ENCODE measurements around the gene FRYL.

FRYL gene

DNA sequence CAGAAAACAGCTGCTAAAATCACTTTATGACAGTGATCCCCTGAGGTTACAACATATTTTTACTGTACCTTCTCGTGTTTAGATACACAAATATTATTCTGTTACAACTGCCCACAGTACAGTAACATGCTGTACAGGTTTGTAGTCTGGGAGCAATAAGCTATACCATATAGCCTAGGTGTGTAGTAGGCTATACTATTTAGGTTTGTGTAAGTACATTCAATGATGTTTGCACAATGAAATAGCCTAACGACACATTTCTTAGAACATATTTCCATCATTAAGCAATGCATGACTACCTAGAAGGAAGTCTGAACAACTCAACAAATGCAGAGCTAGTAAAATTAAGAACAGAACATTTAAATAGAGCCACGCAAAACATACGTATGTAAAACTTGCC, 177.3 kb downstream of the FRYL start:
- peak; percentile 76 for FAIRE-seq

DNA sequence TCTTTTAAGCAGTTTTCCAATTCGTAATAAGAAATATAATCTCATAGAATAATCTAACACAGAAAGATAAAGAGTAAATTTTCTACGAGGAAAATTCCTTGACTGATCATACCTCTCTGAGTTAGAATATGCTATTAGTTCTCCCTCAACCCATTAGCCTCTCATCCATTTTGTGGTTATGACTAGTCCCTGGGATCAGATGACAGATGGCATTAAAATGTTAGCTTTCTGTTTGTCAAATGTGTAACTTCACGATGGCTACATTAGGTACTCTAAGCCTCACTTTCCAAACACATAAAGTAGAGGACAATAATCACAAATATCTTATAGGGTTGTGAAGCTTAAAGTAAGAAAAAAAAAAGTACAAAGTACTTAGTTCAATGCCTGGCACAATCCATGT, 177.9 kb downstream of the FRYL start:
- peak; percentile 90 for FAIRE-seq

DNA sequence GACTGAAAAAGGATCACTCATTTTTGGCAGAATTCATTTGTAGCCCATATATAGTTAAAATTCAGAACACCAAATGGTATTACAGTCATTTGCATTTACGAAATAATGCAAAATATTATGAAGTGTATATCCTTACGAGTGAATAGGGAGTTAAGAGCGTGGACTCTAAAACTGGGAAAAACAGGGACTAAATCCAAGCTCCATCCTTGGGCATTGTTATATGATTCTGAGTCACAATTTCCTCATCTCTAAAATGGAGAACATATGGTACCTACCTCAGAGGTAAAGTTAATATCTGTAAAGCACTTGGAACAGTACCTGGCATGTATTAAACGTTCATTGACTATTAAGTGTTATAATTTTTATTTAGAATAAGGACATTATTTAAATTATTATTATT, 183.7 kb downstream of the FRYL start:
- no peak for FAIRE-seq

DNA sequence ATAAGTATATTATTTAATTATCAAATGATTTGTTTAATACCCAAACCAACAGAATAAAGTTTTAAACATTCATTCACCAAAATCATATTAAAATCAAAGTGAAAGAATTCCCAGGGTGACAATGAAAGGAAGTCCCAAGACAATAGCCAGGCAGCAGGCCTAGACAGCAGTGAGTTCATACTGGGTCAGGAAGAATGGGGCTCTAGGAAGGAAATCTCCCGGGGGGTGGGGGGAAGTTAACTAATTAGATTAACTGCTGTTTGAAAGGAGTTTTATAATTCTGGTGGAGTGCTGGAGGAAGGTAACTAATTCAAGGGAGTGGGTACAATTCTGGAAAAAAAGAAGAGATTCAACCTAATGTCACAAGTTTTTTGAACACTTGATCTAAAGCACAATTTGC, 185.9 kb downstream of the FRYL start:
- no peak for FAIRE-seq

DNA sequence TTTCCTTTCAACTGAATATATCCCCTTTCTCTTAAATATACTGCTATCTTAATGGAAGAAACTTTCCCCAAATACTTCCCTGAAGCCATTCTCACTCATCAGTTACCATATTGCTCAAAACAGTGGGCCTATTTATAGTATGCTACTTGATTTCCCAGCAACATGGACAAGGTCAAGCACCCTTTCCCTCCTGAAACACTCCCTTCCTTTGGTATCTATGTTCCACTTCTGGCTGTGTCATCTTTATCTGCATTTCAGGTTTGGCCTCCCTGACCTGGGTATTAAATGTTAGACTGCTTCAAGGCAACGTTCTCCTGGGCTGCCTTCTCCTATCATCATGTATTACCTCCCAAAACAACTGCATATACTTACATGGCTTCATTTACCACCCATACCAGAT, 188.7 kb downstream of the FRYL start:
- FAIRE-seq: no peak

DNA sequence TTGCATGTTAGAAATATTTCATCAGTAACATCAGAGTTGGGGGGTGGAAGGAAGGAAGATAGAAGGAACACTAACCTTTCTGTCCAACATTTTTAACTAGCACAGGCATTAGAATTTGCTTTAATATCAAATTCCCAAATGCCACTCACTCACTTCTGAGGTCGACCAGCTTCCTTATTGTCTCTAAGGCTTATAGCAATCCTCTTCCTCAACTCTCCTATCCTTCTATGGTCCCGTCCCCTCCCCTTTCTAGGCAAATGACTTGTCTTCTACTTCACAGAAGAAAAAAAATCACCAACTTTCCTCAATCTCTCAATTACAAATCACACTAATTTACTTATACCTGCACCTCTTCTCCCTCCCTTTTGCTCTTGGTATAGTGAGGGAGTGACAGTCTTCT, 189.2 kb downstream of the FRYL start:
- FAIRE-seq: no peak

DNA sequence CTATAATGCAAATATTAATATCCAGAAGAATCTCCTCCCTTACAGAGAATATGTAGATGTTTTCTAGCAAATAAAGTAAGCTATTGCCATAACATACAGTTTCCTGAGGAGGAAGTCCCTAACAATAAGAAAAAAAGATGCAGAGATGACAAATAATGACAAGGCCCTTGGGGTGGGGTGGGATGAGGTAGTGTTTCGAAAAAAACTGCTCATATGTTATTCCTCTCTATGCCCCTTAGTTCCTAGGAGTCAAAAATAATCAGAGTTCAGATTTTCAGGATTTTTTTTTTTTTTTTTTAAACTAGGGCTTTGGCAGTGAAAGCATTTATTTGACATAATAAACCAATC, 191.0 kb downstream of the FRYL start:
- FAIRE-seq: no peak

DNA sequence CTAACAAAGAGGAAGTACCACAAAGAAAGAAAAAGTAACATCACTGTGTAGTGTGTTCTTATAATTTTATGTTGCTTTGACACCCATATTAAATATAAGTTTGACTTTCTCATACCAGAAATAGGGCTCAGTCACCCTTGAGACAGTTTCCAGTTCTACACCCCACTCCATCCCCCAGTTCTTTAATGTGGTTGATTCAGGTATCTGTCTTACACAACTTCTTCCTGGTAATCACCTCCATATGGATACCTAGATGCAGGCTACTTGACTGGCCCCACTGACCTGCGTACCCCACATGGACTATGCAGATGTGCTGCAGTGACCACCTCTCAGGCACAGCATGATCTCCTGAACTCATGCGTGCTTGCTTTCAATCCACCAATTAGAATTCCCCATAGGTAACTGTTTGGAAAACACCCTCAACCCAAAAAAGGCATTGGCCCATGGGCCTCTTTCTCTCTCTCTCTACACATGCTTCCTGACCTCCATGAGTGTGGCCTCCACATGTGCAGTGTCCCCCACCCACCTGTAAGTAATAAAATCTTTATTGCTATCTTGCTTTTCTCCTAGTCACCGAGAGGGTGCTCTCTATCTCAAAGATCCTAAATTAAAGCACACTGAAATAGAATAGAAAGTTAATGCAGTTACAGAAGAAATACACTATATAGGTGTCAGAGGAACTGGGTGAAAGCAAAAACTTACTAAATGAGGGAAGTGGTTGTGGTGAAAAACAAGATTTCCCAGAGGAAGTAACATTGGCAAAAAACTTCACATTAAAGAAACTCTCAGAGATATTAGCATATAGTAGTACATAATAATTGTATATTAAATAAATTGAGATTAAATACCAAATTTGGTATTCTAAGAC, 191.6 kb downstream of the FRYL start:
- no peak for FAIRE-seq

DNA sequence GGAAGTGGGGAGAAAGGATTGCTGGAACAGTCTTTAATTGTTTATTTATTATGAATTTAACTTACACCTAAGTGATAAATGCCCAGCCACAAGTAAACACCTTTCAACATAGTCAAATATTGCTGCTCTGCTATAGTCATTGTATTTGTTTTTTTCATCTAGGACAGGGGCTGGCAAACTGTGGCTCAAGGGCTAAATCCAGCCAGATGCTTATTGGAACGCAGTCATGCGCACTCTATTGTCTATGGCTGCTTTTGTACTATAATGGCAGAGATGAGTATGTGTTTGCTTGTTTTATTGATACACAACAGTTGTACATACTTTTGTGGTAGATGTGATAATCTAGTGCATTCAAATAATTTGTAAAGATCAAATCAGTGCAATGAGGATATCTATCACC, 194.7 kb downstream of the FRYL start:
- no peak for FAIRE-seq

DNA sequence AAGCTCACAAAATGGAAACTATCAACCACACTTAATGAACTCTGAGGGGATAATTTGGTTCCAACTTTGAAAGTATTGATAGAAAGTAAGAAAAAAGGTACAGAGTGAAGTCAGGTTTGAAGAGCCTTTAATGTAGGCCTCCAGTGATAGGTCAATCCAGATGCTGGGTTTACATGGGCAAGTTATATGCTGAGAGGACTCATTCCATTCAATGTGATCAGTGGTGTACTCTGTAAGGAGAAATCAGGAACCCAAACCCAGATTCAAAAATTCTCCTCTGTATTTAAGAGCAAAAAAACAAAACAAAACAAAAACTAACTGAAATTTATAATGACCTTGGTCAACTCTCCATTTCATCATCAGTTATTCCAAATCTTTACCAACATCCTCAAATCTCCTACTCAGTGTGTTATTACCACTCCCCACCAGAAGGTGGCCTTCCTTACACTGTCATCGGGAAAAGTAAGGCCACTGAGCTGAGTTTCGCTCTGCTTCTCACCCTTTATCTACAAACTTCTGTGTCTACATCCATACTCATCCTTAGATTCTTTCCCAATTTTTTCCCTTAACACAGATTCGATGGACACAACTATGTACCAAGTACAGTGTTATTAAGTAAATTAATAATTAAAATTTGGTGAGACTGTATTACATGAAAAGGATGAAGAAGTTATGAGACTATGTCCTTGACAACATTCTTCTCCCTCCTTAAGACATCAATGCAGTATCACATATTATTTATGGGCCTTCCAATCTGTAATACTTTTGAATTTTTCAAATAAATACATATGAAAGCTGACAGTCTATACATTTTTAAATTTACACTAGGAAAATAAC, 201.7 kb downstream of the FRYL start:
- peak; percentile 99 for FAIRE-seq

DNA sequence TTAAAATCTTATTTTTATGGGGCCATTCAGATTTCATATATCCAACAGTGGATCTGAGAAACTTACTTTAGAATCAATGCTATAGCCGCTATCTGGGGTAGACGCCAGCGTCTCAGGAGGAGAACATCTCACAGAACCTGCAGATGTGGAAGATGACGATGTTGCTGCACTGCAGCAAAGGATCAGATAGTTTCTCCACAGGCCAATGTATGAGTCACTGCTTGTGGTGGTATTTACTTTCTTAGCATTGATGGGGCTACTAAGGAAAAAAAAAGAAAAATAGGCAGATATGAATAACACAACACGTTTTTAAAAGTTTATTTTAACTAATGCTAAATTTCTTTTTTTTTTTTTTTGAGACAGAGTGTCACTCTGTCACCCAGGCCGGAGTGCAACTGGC, 204.1 kb downstream of the FRYL start:
- FAIRE-seq: no peak

DNA sequence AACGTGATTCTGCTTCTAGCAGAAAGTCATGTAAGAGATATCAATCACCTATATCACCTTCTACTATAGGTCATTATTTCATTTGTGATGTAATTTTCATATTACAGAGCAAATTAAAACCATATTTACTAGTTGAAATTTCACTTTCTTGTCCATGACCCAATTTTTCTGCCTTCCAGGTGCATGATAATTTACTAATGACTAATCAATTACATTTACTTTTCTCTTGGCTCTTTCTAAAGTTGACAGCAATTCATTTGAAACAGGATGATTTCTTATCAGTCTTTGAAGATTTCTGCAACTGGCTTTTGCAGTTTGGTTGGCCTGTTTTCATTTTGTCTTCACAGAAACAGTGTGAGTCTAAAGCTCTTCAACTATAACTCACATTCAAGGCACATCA, 208.6 kb downstream of the FRYL start:
- no peak for FAIRE-seq

DNA sequence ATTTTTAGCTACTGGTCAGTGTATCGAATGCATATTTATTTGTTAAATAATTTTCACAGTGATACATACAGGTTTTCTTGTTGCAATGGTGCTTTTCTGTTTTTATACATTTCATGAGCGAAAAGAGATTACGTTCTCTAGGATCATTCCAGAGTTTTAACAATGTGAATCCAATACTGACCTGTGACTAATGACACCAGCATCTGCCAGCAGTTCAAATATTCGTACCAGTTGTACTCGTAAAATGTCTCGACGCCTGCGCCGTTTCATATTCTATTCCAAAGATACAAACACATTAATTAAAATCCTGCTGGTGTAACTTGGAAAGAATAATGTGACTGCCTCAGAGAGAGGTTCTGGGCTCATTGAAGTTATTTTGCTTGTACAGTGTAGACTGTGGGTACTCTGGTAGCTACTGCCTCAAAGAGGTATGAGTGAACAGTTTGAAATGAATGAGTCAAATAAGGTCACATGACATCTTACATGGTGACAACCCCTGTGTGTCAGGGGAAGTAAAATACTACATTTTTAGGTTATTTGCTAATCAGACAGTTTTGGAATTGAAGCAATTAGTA, 209.3 kb downstream of the FRYL start:
- no peak for FAIRE-seq

DNA sequence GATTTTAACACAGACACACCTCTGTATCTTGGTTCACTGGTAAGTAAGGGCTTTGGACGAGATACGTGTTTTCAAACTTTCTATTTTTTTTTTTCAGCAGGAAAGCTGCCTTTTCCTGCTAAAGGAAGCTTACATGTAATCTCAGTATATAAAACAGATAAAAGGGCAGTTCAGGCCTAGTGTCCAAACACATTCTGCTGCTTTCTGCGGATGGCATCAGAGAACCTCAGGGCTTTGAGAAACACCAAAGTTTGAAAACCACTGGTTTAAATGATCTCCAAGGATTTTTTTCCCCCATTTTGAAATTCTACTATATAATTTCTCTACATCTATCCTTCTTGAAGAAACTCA, 214.1 kb downstream of the FRYL start:
- no peak for FAIRE-seq

DNA sequence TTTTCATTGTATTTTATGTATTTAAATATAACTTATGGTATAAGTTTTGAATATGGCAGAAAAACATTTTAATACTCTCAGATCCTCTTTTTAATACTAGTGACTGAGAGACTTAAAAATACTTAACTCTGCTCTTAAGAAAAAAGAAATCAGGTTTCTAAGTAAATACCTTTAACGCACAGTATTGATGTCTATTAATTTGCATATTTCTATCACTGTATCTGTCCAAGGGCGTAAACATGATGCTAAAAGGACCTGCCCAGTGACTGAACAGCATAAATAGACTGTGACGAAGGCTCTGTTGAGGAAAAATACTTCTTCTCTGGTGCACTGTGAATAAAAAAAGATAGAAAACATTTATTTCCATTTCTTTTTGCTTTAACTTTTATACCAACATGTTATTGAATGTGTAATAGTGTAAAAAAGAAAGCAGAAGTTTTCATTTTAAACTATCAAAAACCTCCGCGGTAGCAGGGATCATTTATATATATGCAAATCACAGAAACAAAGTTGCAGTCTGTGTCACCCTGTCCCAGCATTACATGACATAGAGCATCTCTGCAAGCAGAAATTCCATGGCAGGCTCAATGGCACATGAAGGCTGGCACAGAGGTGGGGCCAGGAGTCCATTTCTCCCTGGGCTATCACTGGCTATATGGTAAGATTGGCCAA, 214.6 kb downstream of the FRYL start:
- FAIRE-seq: no peak

DNA sequence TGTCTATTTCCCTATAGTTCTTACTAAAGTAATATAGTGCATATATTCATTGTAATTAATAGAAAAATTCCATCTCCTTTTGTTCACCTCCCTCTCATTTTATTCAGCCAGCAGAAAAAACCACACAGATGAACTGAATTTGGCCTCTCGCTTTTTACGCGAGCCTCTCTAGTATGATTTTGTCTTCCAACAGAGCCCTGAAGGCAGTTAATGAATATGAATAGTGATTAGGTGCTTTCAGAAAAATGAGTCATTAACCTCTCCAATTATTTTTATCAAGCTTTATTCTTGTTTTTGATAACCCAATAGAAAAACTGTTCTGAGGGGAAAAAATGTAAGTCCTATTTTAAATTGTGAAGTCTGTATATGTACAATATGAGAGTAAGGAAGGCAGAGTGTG, 215.9 kb downstream of the FRYL start:
- FAIRE-seq: no peak

DNA sequence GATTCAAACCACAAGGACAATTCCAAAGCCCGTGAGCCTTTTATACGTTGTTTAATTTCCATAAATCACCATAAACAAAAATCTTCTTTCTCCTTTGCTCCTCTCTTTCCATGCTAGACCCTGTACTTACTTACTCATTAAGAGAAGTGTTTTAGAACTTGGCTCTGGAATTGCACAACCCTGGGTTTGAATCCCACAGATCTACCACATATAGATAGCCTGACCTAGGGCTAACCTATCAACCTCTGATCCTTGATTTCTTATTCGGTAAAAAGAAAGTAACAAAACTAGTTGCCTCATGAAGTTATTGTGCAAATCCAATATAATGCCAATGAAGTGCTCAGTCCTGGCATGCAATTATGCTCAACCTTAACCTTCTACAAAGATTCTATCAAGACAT, 221.3 kb downstream of the FRYL start:
- FAIRE-seq: no peak

DNA sequence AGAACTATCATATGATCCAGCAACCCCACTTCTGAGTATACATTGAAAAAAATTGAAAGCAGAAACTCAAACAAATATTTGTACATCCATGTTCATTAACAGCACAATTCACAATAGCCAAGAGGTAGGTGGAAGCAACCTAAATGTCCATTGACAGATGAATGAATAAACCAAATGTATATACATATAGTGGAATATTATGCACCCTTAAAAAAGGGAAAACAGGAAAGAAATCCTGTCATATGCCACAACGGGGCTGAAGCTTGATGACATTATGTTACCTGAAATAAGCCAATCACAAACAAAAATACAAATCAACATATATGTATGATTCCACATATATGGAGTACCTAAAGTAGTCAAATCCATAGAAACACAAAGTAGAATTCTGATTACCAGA, 222.1 kb downstream of the FRYL start:
- no peak for FAIRE-seq

DNA sequence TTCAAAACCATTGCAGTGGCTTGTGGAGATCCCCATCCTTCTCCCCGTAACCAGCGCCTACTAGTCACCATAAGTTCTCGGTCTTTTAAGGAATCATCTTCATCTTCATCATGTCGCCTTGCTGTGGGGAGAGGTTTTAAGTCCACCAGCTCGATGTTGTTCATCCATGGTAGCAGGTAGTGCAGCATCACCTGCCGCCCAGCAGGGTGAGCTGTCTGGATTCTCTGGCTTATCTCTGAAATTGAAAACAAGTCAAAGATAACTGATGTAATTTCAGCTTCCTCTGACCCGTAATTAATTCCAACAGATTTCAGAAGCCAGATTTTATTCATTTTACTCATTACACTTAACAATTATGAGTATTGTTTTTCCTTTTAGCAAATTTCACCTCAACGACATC, 222.6 kb downstream of the FRYL start:
- FAIRE-seq: no peak

DNA sequence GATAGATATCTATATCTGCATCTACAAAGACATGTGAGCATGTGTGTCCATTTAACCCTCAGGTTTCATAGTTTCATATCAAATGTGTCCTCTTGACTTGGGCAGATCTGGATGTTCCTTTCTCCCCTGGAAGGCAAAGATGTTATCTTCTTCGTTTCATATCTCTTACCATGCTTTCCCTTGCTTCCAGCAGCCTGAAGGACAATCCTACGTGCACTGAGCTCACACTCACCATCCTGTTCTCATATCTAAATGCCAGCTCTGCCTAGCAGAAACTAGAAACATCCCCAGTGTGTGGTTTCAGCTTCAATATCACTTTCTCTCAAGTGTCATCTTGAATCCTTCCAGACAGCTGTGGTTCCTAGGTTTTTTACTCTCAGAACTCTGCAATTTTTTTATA, 223.8 kb downstream of the FRYL start:
- FAIRE-seq: no peak

DNA sequence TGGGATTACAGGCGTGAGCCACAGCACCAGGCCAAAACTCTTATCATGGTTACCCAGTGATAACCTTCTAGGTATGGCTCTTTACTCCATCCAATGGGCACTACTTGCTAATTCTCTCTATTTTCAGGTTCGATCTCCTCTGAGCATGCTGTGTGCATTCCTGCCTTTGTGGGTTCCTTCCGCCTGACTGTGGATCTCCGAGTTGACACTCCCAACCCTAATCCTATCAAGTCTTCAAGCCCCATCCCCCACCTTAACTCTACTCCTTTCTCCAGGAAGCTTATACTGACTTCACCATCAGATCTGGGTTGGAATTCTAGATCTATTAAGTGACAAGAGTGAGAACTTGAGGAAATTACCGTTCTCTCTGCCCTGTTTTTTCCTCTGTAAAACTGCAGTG, 225.5 kb downstream of the FRYL start:
- no peak for FAIRE-seq

DNA sequence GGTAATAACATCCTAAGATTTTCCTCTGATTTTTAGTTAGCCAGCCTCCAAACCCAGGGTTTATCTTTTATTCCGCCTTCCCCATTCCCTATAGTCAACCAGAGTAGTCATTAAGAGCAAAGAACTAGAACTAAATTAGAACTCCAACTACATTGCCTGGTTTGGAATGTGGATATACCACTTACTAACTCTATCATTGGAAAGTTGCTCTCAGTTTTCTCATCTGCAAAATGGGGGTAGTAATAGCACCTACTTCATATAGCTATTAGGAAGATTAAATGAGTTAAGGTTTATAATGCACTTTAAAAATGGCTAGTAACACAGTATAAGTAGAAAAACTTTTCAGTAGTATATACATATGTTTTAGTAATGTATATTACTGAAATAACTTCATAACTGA, 226.4 kb downstream of the FRYL start:
- FAIRE-seq: no peak

DNA sequence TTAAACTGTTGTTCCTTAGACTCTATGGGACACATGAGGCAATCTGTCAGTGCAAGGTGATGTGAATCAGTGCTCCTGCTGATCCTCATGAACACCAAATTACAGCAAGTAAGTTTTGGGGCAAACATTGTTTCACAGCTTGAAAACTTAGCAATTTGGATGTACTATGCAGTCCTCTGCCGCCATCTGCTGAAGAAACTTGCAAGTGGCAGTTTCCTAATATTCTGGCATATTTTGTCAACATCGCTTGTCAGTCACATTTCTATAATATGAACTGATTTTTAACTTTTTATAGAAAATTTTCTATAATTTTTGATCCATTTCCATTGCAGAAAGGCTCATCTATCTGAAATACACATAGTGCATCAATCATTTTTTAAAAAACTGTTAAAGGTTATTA, 233.7 kb downstream of the FRYL start:
- FAIRE-seq: peak; percentile 30

DNA sequence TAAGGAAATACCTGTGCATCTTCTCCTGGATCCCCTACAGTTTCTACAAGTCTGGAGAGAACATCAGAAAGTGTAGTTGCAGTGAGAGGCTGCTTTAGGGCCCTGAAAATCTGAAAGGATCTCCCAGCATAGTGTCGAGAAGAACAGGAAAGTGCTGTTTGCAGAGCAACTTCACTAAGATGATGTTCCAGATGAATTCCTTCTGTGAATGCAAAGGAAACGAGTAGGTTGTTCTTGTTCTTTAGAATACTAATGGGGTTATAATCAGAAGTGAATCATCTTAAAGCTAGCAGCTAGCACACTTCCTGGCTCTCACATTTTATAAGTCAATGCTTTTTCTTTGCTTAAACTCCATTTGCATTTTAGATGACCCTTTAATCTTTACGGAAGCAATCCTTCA, 236.3 kb downstream of the FRYL start:
- no peak for FAIRE-seq
